Stimulated activated CD4-positive, alpha-beta T cell treated with anti-CD3 and anti-CD28 coated beads, Interleukin-1b, Interleukin-23, amount 100 ng/mL, for 1 hour (primary cell): ENCODE measurements around the gene SOX11.

Source experiments
- DNase-seq, 2 donors: peaks; one replicate each; pipeline ENCODE4 v3.0.0-alpha.2; 2020; ENCODE audit warnings: low read depth in 2 of 2

Gene SOX11

GRCh38 chr2:5691221-5691984 is 781 bp upstream of the SOX11 start:
- no peak for DNase-seq

GRCh38 chr2:5692561-5693286 is 540 bp downstream of the SOX11 start:
- DNase-seq = no peak

- no peak for DNase-seq
Measured at GRCh38 chr2:5693287-5694201, 1.4 kb downstream of the SOX11 start.

- no peak for DNase-seq
Measured at GRCh38 chr2:5694306-5694705, 2.1 kb downstream of the SOX11 start.

- DNase-seq = no peak
Measured at GRCh38 chr2:5695654-5696403, 3.6 kb downstream of the SOX11 start.

GRCh38 chr2:5696404-5696944 is 4.3 kb downstream of the SOX11 start:
- DNase-seq = no peak

- DNase-seq = no peak
Measured at GRCh38 chr2:5696945-5697521, 4.8 kb downstream of the SOX11 start.

- no peak for DNase-seq
Measured at GRCh38 chr2:5697562-5697961, 5.4 kb downstream of the SOX11 start.

- no peak for DNase-seq
Measured at GRCh38 chr2:5698134-5698533, 6.0 kb downstream of the SOX11 start.

GRCh38 chr2:5699963-5700362 is 7.8 kb downstream of the SOX11 start:
- no peak for DNase-seq

GRCh38 chr2:5700551-5700950 is 8.4 kb downstream of the SOX11 start:
- no peak for DNase-seq

GRCh38 chr2:5701266-5701665 is 9.1 kb downstream of the SOX11 start:
- DNase-seq = no peak

GRCh38 chr2:5703166-5703565 is 11.0 kb downstream of the SOX11 start:
- no peak for DNase-seq

- no peak for DNase-seq
Measured at GRCh38 chr2:5705490-5705889, 13.3 kb downstream of the SOX11 start.

GRCh38 chr2:5706717-5707455 is 14.7 kb downstream of the SOX11 start:
- no peak for DNase-seq

GRCh38 chr2:5710615-5711014 is 18.4 kb downstream of the SOX11 start:
- DNase-seq = no peak

- no peak for DNase-seq
Measured at GRCh38 chr2:5713101-5713500, 20.9 kb downstream of the SOX11 start.

GRCh38 chr2:5719629-5720334 is 27.6 kb downstream of the SOX11 start:
- DNase-seq = no peak

GRCh38 chr2:5720426-5720825 is 28.2 kb downstream of the SOX11 start:
- DNase-seq = no peak

GRCh38 chr2:5722236-5722635 is 30.1 kb downstream of the SOX11 start:
- no peak for DNase-seq
